K562 (cell line): ENCODE measurements around the gene ALDOB. TPM values are rescaled to one million over a fixed set of nuclear protein-coding genes. Genes with fewer than 3 reads are reported as not detected.

Experiments used
- BRCA1 ChIP-seq, 2 experiments: fragments of 450-650 bp in 1 of 2; sonication (generic) in 1 of 2; formaldehyde crosslinking in 1 of 2; IDR thresholded peaks; 2 replicates each; pipeline versions ENCODE4 v1.5.0 to v1.6.1; 2017 to 2020; ENCODE audit warnings: mild to moderate bottlenecking in 1 of 2, missing genetic modification reagents in 1 of 2
- E2F6 ChIP-seq, 2 experiments: IDR thresholded peaks; 2 replicates each; pipeline ENCODE4 v1.6.1; 2011; ENCODE audit warnings: borderline replicate concordance in 1 of 2, control low read depth in 1 of 2, low read depth in 1 of 2, low read length in 1 of 2, mild to moderate bottlenecking in 1 of 2, mixed read lengths in 1 of 2, moderate library complexity in 1 of 2; ENCODE audit not compliant: insufficient read depth in 1 of 2, insufficient read length in 1 of 2, poor library complexity in 1 of 2, severe bottlenecking in 1 of 2; ENCODE audit errors: extremely low read depth in 1 of 2
- FOXM1 ChIP-seq, 2 experiments: fragments of 450-650 bp in 1 of 2; sonication (generic) in 1 of 2; formaldehyde crosslinking in 1 of 2; IDR thresholded peaks; 2 replicates each; pipeline versions ENCODE4 v1.6.1 to v1.9.0; 2017 to 2022; ENCODE audit warnings: low read depth in 2 of 2, mild to moderate bottlenecking in 2 of 2, missing genetic modification reagents in 1 of 2, moderate library complexity in 1 of 2
- SREBF2 ChIP-seq: sonication (generic); formaldehyde crosslinking; IDR thresholded peaks from 2 replicates; pipeline ENCODE4 v1.4.0; 2020; ENCODE audit warnings: mild to moderate bottlenecking, missing genetic modification reagents
- TAF7 ChIP-seq: fragments of 450-650 bp; IDR thresholded peaks from 2 replicates; pipeline ENCODE4 v1.6.1; 2016; ENCODE audit warnings: missing genetic modification characterization, missing compliant biosample characterization
- polyA plus RNA-seq, 8 experiments: library from polyadenylated mRNA; depleted of rRNA in 4 of 8; stranded (reverse) in 5 of 8; unstranded in 3 of 8; fragments of >200 nt; fragmentation: Nextera tagmentation in 2 of 8; fragmentation: Illumina TruSeq in 1 of 8; extraction: Ambion mirVana in 2 of 8; extraction: Trizol in 1 of 8; gene quantifications; 2 replicates each; pipeline versions ENCODE4 v1.2.1 to v1.2.3, GENCODE V29; 2011 to 2014; ENCODE audit warnings: inconsistent platforms in 1 of 8, missing spikeins in 1 of 8
- total RNA-seq, 7 experiments: library from RNA; depleted of rRNA in 6 of 7; stranded (reverse); fragments of >200 nt in 6 of 7; fragmentation: Illumina TruSeq in 2 of 7; extraction: Trizol in 2 of 7; gene quantifications; 2 replicates each; pipeline versions ENCODE4 v1.2.1 to v1.2.3, GENCODE V29; 2011 to 2021; ENCODE audit warnings: low replicate concordance in 1 of 7
- TF ChIP-seq, protein P1 (sequence below): fragments of 250-450 bp; sonication (Bioruptor Pico); IDR thresholded peaks from 2 replicates; pipeline ENCODE4 v1.4.0; 2020; ENCODE audit warnings: mild to moderate bottlenecking, moderate library complexity
- TF ChIP-seq, protein P2 (sequence below): sonication (generic); formaldehyde crosslinking; IDR thresholded peaks from 2 replicates; pipeline ENCODE4 v1.8.1; 2023; ENCODE audit warnings: mild to moderate bottlenecking, missing genetic modification reagents

ALDOB gene
- total and polyA plus RNA-seq, 9 of the 15 experiments (the other 6 are each of a cell fraction or from before 2014, with no cell fraction given) = 0.80 TPM; not detected in 8

GRCh38 chr9:101418518-101419430 is 16.8 kb downstream of the ALDOB start (continued):
- TF ChIP-seq E2F6 (IDR thresholded peaks at IDR 0.05; ENCODE audit: borderline replicate concordance in 1 of 2, extremely low read depth in 1 of 2, insufficient read depth in 1 of 2, insufficient read length in 1 of 2, low read depth in 1 of 2, low read length in 1 of 2, poor library complexity in 1 of 2, severe bottlenecking in 1 of 2) (no peak), FOXM1 (IDR thresholded peaks at IDR 0.05; ENCODE audit: low read depth) (no peak), FOXM1 (CRISPR knock-in tag; IDR thresholded peaks at IDR 0.05; ENCODE audit: low read depth) (no peak), BRCA1 (IDR thresholded peaks at IDR 0.05) (no peak), BRCA1 (CRISPR knock-in tag; IDR thresholded peaks at IDR 0.05) (no peak), TAF7 (tag) (no peak), SREBF2 (CRISPR knock-in tag) (no peak)
- TF ChIP-seq, protein P1, sequence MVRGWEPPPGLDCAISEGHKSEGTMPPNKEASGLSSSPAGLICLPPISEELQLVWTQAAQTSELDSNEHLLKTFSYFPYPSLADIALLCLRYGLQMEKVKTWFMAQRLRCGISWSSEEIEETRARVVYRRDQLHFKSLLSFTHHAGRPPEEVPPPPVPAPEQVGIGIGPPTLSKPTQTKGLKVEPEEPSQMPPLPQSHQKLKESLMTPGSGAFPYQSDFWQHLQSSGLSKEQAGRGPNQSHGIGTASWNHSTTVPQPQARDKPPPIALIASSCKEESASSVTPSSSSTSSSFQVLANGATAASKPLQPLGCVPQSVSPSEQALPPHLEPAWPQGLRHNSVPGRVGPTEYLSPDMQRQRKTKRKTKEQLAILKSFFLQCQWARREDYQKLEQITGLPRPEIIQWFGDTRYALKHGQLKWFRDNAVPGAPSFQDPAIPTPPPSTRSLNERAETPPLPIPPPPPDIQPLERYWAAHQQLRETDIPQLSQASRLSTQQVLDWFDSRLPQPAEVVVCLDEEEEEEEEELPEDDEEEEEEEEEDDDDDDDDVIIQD (CRISPR knock-in tag) = no peak
- TF ChIP-seq, protein P2, sequence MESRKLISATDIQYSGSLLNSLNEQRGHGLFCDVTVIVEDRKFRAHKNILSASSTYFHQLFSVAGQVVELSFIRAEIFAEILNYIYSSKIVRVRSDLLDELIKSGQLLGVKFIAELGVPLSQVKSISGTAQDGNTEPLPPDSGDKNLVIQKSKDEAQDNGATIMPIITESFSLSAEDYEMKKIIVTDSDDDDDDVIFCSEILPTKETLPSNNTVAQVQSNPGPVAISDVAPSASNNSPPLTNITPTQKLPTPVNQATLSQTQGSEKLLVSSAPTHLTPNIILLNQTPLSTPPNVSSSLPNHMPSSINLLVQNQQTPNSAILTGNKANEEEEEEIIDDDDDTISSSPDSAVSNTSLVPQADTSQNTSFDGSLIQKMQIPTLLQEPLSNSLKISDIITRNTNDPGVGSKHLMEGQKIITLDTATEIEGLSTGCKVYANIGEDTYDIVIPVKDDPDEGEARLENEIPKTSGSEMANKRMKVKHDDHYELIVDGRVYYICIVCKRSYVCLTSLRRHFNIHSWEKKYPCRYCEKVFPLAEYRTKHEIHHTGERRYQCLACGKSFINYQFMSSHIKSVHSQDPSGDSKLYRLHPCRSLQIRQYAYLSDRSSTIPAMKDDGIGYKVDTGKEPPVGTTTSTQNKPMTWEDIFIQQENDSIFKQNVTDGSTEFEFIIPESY = no peak
- TF ChIP-seq, all 486 proteins: peak for 0
